Measurements from ENCODE around the gene ISCA1.
A peak's percentile ranks its signal among the peaks of the same experiment; 100 is the strongest.

ISCA1 gene

GRCh38 chr9:86282979-86283535, 719 bp upstream of the ISCA1 start:
- peak; percentile 33 for DNase-seq

GRCh38 chr9:86281593-86282076, 703 bp downstream of the ISCA1 start:
- no peak for DNase-seq

- no peak for DNase-seq
Observed at GRCh38 chr9:86280580-86280979, 1.8 kb downstream of the ISCA1 start.

GRCh38 chr9:86279839-86280238, 2.5 kb downstream of the ISCA1 start:
- no peak for DNase-seq

DNA sequence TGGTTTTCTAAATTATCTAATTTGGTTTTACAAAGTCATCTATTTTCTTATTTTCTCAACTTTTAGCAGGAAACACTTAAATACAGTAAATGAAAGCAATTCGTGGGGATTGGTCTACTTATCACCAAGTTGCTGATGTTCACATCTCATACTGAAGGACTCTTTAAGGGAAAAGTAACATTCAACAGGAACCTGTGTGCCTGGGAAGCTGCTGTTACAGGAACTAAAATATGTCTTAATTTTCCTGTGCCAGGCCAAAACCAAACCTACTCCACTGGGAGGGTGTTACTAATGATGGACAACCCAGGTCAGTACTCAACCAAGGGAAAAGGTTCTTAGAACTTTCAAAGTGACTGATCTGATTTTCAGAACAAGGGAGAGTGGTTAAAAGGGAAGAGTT, 5.3 kb downstream of the ISCA1 start:
- no peak for DNase-seq

DNA sequence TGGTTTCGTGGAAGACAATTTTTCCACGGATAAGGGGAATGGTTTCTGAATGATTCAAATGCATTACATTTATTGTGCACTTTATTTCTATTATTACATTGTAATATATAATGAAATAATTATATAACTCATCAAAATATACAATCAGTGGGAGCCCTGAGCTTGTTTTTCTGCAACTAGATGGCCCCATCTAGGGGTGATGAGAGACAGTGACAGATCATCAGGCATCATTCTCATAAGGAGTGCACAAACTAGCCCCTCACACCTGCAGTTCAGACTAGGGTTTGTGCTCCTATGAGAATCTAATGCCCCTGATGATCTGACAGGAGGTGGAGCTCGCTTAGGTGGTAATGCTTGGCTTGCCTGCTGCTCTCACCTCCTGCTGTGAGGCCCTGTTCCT, 6.4 kb downstream of the ISCA1 start:
- no peak for DNase-seq

- DNase-seq: no peak
Observed at GRCh38 chr9:86274821-86275643, 7.3 kb downstream of the ISCA1 start.

GRCh38 chr9:86272221-86272620, 10.1 kb downstream of the ISCA1 start:
- DNase-seq: no peak

GRCh38 chr9:86263876-86264275, 18.5 kb downstream of the ISCA1 start:
- DNase-seq: no peak

- no peak for DNase-seq
Observed at GRCh38 chr9:86262492-86262891, 19.8 kb downstream of the ISCA1 start.

GRCh38 chr9:86259557-86259956, 22.8 kb downstream of the ISCA1 start, which contains the start of gene C9orf153:
Gene C9orf153, minus strand, starts transcription at chr9:86259657. Its CDS starts 30,054 bp downstream, at chr9:86229603.
- DNase-seq: no peak

GRCh38 chr9:86257391-86257790, 24.9 kb downstream of the ISCA1 start:
- no peak for DNase-seq

- DNase-seq: no peak
Observed at GRCh38 chr9:86256653-86257052, 25.7 kb downstream of the ISCA1 start.

DNA sequence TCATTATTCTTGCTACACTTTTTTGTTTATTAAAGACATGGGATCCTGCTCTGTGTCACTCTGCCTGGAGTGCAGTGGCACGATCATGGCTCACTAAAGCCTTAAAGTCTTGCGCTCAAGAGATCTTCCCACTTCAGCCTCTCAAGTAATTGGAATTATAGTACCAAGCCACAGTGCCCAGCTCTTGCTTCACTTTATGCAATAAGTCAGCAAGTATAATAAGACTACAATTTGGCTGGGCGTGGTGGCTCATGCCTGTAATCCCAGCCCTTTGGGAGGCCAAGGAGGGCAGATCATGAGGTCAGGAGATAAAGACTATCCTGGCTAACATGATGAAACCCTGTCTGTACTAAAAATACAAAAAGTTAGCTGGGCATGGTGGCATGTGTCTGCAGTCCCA, 28.8 kb downstream of the ISCA1 start:
- DNase-seq: no peak

GRCh38 chr9:86252870-86253269, 29.5 kb downstream of the ISCA1 start:
- no peak for DNase-seq

DNA sequence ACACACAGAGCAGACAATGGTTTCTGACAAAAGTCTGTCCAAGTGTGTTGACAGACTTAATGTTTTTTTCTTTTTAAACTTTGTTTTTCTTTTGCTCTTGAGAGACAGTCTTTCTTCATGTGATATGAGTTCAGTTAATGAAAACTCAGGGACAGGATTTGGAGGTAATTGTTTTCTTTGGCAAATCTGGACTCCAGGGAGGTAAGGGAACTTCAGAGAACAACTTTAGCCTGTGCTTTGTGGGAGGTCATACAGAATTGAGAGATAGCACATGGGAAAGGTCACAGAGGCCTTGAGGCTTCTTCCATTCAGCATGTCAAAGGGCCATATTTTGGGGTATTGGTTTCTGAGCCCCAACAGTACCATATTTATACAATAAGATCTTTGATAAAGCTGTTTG, 32.2 kb downstream of the ISCA1 start:
- DNase-seq: no peak

DNA sequence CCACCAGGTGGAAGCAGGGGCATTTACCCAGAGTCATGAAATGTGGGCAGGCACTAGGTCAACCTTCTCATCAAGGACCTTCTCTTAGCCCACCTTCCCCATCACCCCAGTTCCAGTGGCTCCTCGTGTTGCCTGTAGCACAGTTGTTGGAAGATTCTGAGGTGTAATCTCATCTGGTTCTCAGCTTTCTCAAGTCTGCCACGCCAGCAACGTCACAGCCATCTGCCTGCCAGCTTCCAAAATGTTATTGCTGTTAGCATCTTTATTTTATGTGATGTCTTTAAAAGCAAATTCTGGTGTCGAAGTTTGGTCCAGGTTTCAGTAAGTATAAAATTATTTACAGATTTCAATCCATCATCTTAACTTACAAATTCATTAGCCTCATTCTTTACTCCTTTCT, 33.6 kb downstream of the ISCA1 start:
- DNase-seq: no peak

- peak; percentile 45 for DNase-seq
Observed at GRCh38 chr9:86246752-86247161, 35.6 kb downstream of the ISCA1 start.

- no peak for DNase-seq
Observed at GRCh38 chr9:86242071-86242470, 40.3 kb downstream of the ISCA1 start.

DNA sequence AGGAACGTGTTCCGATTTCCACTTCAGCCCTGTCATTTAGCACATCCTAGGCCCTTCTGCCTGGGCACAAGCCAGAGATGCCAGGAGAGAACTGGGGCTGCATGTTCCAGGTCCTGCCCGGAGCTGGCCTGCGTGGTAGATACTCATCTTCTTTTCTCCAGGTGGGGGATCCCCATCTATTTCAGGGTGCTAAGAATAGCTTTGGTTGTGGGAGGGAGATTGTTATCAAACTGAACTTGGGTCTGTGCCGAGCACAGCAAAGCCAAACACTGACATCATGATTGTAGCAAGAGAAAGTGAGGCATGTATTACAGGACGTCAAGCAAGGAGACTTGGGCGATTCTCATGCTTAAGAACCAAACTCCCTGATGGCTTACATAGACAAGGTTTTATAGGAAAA, 41.1 kb downstream of the ISCA1 start:
- no peak for DNase-seq

DNA sequence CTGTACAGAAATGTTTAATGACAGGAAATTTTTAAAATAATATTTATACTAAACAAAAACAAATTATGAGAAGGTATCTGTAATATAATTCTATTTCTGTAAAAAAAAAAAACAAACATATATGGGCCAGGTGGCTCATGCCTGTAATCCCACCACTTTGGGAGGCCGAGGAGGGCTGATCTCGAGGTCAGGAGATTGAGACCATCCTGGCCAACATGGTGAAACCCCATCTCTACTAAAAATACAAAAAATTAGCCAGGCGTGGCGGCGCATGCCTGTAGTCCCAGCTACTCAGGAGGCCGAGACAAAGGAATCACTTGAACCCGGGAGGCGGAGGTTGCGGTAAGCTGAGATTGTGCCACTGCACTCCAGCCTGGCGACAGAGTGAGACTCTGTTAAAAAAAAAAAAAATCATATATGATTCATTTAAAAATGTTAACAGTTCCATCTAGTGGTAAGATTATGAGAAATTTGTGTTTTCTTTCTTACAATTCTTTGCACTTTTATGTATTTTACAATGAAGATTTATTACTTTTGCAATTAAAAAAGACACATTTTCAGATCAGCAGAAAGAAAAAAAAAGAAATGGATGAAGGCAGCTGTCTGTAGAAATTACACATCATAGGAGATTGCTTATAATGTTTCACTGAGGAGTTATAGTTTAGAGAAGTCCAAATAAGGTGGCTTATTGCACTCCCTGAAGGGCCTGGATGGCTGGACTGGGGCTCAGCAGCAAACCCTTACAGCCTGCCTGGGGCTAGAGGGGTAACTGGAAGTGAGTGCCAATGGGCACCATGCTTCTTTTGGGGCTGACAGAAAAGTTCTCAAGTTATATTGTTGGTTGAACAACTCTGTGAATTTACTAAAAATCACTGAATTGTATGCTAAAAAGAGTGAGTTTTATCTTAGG, 43.2 kb downstream of the ISCA1 start:
- no peak for DNase-seq

DNA sequence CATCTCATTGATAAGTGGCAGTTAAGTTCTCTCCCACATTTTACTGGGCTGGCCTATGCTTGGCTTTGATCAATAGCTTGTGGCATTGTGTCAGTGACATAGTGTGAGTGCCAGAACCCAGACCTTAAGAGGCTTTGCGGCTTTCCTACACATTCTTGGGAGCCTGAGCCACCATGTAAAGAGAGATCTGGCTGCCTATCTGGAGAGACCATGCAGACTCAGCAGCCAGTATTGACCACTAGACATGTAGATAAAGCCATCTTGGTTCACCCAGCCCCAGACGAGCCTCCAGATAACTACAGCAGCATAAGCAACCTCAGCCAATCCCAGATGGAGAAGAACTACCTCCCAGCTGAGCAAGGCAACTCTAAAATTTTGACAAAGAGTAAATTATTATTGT, 51.5 kb downstream of the ISCA1 start:
- DNase-seq: no peak

DNA sequence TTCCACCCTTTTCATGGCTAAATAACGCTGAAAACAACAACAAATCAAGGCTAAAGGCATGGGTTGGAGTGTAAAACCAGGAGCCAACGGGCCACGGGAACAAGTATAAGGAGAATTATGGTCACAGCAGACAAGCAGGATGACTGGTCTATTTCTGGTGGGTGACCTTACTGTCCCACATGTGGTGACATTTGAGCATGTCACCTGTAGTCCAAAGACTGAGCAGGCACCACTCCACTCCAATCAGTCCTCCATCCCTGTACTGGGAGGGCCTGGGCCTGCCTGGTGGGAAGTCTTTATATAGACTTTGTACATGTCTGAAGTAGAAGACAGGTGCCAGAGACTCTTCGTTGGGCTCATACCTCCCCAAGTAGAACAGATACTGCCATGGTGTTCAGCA, 59.7 kb downstream of the ISCA1 start:
- no peak for DNase-seq

Measured in femur (tissue), 1 donor.